Skin of body (tissue), 2 donors: ENCODE data around the gene VCP. TPM values are rescaled to one million over a fixed set of nuclear protein-coding genes. Genes with fewer than 3 reads are reported as not detected.

ENCODE experiments used
- DNase-seq: peaks from one replicate; lab custom pipeline; 2025; lab: John Stamatoyannopoulos, UW
- total RNA-seq: library from RNA; depleted of rRNA; stranded (reverse); fragments of >200 nt; gene quantifications from one replicate; pipeline ENCODE4 v1.2.3, GENCODE V29; 2014

The VCP gene
- total RNA-seq, 1 donor from 2014 or later, result 157 TPM

GRCh38 chr9:35060548-35061207 lies 11.7 kb downstream of the VCP start:
- no peak for DNase-seq

GRCh38 chr9:35059438-35059837 lies 13.0 kb downstream of the VCP start:
- DNase-seq, result no peak

- no peak for DNase-seq
Observed at GRCh38 chr9:35057271-35057620, 15.2 kb downstream of the VCP start.

DNA sequence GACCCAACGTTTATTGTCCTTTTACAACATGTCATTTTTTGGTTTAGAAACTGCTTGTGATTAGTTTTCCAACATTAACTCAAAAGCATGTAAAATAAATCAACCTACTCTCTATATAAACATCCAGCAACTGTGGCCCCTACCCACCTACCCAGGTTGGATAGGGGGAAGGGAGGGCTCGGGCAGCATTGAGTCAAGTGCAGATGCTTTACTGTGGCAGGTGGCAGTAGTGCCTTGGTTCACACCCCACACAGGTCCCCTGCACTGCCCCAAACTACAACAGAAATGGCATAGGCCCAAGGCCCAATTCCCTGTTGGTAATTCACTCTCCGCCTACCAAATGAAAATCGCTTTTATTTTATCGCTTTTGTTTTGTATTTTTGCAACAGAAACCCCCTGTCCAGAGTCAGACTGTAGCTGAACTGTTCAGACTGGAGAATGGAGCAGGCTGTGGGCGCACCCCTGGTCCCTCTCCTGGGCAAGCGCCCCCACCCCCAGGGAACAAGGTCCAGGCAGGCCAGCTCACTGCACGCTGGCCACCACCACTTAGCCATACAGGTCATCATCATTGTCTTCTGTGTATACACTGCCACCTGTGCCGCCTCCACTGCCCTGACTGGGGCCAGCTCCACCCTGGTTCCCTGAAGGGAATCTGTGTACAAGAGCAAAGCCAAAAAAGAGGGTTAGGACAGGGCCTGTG lies 15.7 kb downstream of the VCP start:
- DNase-seq, result no peak

DNA sequence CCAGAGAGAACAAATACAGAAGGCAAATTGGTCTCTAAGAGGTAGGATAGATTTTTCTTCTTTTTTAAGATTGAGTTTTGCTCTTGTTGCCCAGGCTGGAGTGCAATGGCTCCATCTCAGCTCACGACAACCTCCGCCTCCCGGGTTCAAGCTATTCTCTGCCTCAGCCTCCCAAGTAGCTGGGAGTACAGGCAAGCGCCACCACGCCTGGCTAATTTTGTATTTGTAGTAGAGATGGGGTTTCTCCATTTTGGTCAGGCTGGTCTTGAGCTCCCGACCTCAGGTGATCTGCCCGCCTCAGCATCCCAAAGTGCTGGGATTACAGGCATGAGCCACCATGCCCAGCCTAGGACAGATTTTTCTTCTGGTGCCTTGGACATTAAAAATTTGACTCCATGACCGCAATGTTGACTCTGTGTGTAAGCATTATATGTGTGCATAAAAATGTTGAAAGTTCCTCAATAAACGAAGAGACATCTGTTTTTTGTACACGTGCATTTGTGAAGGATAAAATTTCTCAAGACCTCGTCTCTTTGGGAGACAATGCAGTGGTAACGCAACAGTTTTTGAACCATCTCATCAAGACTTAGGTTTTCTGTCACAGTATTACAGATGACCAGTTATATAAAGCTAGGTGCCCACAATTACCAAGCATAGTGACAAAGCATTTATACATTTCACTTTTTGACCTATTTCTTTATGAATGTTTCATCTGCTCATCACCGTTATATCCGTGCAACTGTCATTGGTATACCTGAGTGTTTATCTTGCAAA lies 17.4 kb downstream of the VCP start:
- no peak for DNase-seq

DNA sequence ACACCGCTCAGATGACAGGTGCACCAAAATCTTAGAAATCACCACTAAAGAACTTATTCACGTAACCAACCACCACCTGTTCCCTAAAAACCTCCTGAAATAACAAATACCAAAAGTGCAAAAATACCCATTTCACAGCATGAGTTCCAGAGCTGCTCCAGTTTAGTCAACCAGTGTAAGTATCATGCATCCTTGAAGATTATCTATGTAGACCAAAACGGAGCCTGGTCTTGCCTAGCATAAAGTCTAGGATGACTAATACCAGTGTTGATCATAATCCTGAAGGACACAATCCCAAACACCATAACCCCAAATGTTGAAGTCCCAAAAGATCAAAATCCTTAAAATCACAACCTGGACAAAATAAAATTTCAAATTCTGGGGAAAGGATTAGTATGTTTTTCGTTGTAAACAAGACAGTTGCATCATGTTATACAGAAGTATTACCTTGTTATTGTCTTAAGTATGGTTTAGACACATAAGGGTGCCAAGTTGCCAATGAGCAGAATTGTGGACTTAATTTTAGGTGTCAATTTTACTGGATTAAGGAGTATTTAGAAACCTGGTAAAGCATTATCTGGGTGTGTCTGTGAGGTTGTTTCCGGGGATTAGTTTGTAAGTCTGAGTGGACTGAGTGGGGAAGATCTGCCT lies 18.1 kb downstream of the VCP start:
- DNase-seq, result no peak

GRCh38 chr9:35051069-35051967 lies 21.1 kb downstream of the VCP start:
- no peak for DNase-seq

- no peak for DNase-seq
Observed at GRCh38 chr9:35048511-35048910, 23.9 kb downstream of the VCP start.

DNA sequence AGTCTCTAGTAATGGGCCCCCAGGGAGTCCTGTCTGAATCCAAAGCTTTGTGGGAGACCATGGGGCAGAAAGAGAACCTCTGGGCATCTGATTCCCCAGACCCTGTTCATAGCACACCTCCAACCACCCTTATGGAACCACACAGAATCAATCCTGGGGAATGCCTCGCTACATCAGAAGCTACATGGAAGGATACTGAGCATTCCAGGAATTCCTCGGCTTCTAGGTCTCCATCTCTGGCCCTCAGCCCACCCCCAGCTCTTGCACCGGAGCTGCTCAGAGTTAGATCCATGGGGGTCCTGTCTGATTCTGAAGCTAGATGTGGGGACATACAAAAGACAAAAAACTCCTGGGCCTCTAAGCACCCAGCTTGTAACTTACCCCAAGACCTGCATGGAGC lies 28.4 kb downstream of the VCP start:
- no peak for DNase-seq

DNA sequence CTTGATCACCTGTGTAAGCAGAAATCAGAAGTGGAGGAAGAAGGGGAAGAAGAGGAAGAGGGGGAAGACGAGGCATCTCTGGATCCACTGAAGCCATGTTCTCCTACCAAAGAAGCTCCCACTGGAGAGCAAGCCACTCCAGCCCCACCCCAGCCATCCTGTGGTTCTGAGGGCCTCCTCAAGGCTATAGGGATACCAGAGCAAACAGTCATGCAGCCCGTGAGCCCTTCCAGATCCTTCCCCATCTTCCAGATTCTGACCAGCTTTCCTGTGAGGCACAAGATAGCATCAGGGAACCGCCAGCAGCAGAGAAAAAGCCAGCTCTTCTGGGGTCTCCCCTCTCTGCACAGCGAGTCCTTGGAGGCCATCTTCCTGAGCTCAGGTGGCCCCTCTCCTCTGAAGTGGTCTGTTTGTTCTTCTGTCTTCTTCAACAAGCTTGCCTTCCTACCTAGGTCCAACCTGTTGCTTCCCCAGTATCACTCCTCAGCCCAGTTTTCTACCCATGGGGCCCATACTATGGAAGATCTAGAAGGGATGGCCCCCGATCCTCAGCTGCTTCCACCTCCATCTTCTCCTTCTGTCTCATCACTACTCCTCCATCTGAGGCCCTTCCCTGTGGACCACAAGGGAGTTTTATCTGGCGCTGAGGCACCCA lies 29.4 kb downstream of the VCP start:
- DNase-seq, result no peak

DNA sequence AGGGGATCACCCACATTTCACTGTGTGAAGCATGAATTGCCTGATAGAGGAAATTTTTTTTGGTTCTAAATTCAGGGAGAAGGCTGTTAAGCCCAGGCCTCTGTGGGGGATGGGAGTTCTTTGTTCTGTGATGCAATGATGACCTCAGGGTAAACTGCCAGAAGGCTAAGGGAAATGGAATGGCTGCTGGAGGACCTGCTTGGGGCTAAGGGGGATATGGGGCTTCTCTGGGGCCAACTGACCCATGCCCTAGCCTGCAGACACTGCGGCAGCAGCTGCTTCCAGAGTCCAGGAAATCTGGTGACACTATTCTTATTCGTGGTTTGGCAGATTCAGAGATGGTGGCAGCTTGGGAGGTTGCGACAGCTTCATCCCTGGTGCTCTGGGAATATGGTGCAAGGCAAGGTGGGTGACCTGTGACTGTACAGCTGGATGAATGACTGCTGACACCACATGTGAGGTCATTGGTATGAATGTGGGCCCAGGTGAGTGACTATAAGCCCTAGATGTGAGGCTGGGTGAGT lies 30.3 kb downstream of the VCP start:
- DNase-seq, result no peak

GRCh38 chr9:35035851-35036701 lies 36.3 kb downstream of the VCP start:
- no peak for DNase-seq

DNA sequence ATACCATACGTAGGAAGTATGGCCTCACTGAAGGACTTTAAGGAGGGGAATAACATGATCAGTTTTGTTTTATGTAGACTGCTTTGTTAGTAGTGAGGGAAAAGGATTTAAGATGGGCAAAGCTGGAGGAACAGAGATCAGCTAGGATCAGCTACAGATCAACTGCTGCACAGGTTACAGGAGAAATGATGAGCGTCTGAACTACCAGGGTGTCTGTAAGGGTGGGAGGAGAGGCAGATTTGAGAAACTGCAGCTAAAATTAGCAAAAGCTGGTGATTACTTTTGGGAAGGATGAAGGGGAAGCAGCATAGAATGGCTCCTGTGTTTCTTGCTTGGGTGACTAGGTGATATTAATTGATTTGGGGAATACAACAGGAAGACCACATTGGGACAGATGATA lies 39.3 kb downstream of the VCP start:
- no peak for DNase-seq

GRCh38 chr9:35029852-35030251 lies 42.6 kb downstream of the VCP start:
- no peak for DNase-seq

DNA sequence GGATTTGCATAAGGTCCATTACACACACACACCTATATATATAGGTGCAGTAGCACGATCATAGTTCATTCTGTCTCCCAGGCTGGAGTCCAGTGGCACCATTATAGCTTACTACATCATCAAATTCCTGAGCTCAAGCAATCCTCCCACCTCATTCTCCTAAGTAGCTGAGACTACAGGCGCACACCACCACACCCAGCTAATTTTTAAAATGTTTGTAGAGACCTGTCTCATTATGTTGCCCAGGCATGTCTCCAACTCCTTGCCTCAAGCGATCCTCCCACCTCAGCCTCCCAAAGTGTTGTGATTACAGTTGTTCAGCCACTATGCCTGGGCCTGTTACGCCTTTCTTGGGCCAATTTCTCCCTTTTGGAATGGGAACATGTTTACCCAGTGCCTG lies 43.2 kb downstream of the VCP start:
- DNase-seq, result no peak

DNA sequence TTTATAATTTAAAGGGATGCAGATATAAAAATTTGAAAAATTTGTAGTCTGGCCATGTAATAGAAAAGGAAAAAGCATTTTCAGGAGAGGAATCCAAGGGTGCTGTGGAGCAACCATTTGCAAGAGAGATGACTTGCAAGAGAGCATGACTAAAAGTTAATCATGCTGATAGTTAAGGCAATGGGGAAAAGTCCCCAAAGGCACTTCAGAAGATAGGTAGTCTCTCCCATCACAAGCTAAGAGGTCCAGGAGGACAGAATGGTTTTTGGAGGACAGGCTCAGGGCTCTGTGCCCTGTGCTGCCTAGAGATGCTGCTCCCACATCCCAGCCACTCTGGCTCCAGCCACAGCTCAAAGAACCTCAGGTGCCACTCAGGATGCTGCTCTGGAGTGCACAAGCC lies 44.1 kb downstream of the VCP start:
- DNase-seq, result no peak

DNA sequence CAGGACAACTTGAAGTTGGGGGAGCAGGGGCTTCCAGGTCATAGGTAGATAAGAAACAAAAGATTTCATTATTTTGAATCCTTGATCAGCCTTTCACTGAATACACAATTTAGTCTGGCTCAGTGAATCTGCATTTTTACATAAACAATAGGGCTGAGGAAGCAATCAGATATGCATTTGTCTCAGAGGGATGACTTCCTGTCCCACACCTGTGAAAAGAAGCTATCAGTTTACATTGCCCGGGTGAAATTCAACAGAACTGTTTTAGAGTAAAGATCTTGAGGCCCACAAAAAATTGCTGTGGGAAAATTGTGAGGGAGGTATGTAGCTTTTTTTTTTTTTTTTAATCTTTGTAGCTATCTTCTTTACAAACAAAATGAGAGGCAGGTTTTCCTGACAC lies 44.6 kb downstream of the VCP start:
- DNase-seq, result no peak

DNA sequence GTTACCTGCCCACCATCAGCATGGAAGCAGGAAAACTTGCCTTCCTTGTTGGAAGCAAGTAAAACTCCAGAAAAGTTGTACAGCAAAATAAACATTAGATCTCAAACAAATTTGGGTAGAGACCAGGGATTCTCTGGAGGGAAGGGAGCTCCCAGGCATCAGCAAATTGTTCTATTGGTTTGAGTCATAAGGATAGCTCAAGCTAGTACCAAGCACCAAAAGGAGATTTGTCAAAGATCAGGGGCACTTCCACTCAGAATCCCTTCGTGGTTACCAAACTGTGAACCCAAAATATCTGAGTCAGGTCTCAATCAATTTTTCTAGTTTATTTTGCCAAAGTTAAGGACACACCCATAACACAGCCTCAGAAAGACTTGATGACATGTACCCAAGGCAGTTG lies 45.1 kb downstream of the VCP start:
- DNase-seq, result no peak

DNA sequence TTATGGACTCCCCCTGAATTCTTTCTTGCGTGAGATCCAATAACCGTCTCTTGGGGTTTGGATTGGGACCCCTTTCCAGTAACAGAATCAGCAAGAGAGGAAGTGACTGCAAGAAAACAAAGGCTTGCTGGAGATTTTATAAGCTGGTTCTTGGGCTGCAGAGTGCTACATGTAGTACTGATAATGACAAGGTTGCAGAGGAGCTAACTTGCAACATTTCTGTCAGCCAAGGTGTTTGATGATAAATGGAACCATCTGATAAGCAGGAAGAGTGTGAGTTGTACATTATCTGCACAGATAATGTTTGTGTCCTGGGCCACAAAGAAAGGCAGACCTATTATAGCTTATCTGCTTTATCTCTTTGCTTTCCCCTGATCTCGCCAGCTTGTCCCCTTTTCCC lies 45.8 kb downstream of the VCP start:
- no peak for DNase-seq
